Hepatocyte (in vitro differentiated cells): Measurements from ENCODE around the gene LYZ. TPM values are rescaled to one million over a fixed set of nuclear protein-coding genes. Genes with fewer than 3 reads are reported as not detected.

Source experiments
- DNase-seq: peaks from one replicate; pipeline ENCODE4 v3.0.0-alpha.2; 2016; ENCODE audit warnings: low spot score
- H2AFZ ChIP-seq: fragments of 200-600 bp; sonication (generic); 2 replicates; pipeline ENCODE4 v1.6.0; 2016; ENCODE audit warnings: antibody characterized with exemption, mild to moderate bottlenecking
- H3K27ac ChIP-seq: fragments of 200-600 bp; sonication (generic); 2 replicates; pipeline ENCODE4 v1.5.1; 2016; ENCODE audit warnings: mild to moderate bottlenecking
- H3K27me3 ChIP-seq: fragments of 200-600 bp; sonication (generic); 2 replicates; pipeline ENCODE4 v1.6.1; 2016
- H3K36me3 ChIP-seq: fragments of 200-600 bp; sonication (generic); replicated peaks from 2 replicates; pipeline ENCODE4 v1.5.1; 2016; ENCODE audit warnings: low read depth; ENCODE audit not compliant: insufficient read depth
- H3K4me1 ChIP-seq: fragments of 200-600 bp; sonication (generic); 2 replicates; pipeline ENCODE4 v1.5.1; 2016; ENCODE audit warnings: mild to moderate bottlenecking, moderate library complexity; ENCODE audit not compliant: insufficient read depth
- H3K4me2 ChIP-seq: fragments of 200-600 bp; sonication (generic); 2 replicates; pipeline ENCODE4 v1.6.0; 2016
- H3K4me3 ChIP-seq: fragments of 200-600 bp; sonication (generic); 2 replicates; pipeline ENCODE4 v1.5.1; 2016; ENCODE audit warnings: mild to moderate bottlenecking
- H3K79me2 ChIP-seq: fragments of 200-600 bp; sonication (generic); 2 replicates; pipeline ENCODE4 v1.6.0; 2017; ENCODE audit warnings: mild to moderate bottlenecking
- H3K9me2 ChIP-seq: fragments of 200-600 bp; sonication (generic); replicated peaks from 2 replicates; pipeline ENCODE4 v1.6.0; 2017; ENCODE audit warnings: mild to moderate bottlenecking; ENCODE audit not compliant: insufficient read depth
- H3K9me3 ChIP-seq: fragments of 200-600 bp; sonication (generic); 2 replicates; pipeline ENCODE4 v1.5.1; 2016; ENCODE audit warnings: low read depth, mild to moderate bottlenecking
- H4K20me1 ChIP-seq: fragments of 200-600 bp; sonication (generic); 2 replicates; pipeline ENCODE4 v1.6.0; 2016; ENCODE audit warnings: mild to moderate bottlenecking; ENCODE audit not compliant: insufficient read depth, poor library complexity, severe bottlenecking
- EZH2 ChIP-seq: fragments of 200-600 bp; sonication (generic); IDR thresholded peaks from 2 replicates; pipeline ENCODE4 v1.6.1; 2016; ENCODE audit warnings: antibody characterized with exemption, mild to moderate bottlenecking, borderline replicate concordance
- EZH2phosphoT487 ChIP-seq: fragments of 200-600 bp; sonication (generic); IDR thresholded peaks from one replicate; pipeline ENCODE4 v1.6.1; 2018; ENCODE audit warnings: antibody characterized with exemption, mild to moderate bottlenecking, low read depth, moderate library complexity; ENCODE audit not compliant: unreplicated experiment, severe bottlenecking
- WGBS: methylation state at CpG from one replicate; pipeline ENCODE4 v1.1.6; 2016; ENCODE audit warnings: low lambda C conversion rate; ENCODE audit errors: missing lambda C conversion rate; 5-methylcytosine and 5-hydroxymethylcytosine counted together
- polyA plus RNA-seq: library from polyadenylated mRNA; unstranded; fragments of >200 nt; fragmentation: Nextera tagmentation; extraction: Ambion mirVana; gene quantifications from 2 replicates; pipeline ENCODE4 v1.2.1, GENCODE V29; 2016
- total RNA-seq: library from RNA; depleted of rRNA; stranded (reverse); fragments of >200 nt; gene quantifications from 2 replicates; pipeline ENCODE4 v1.2.3, GENCODE V29; 2014
- TF ChIP-seq, protein P1 (sequence below): fragments of 200-600 bp; sonication (generic); IDR thresholded peaks from 2 replicates; pipeline ENCODE4 v1.5.1; 2016; ENCODE audit warnings: antibody characterized with exemption, mild to moderate bottlenecking; ENCODE audit not compliant: poor library complexity

The LYZ gene
- total and polyA plus RNA-seq, 2 experiments from 2014 or later = 170 to 282 TPM

DNA sequence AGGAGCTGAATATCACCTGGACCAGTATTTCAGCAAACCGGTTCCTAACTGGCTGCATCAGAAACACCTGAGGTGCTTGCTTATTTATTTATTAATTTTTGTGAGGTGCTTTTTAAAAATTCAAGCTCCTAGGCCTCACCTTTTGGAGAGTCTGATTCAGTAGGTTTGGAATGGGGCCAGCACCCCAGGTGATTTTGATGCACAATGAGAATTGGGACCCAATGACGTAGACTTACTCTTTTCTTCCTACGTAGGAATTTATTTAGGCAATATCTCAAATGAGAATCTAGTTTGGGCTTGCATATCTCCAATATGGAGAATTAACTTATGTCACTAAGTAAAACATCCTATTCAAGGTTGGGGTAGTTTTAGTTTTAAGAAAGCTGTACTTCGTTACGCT, 18.6 kb downstream of the LYZ start:
- Histone ChIP-seq H3K9me3 (no peaks in the 10 kb centered on the region), H3K9me2 (no peaks in the 10 kb centered on the region), H2AFZ (no peak overlapping the region), H3K79me2 (peaks cover 30% of the 10 kb centered on the region), H3K27me3 (no peaks in the 10 kb centered on the region), H3K4me2 (no peak overlapping the region), H4K20me1 (no peaks in the 10 kb centered on the region), H3K4me1 (no peaks in the 10 kb centered on the region), H3K4me3 (no peak overlapping the region), H3K36me3 (no peaks in the 10 kb centered on the region), H3K27ac (no peak overlapping the region)
- no peak for DNase-seq
- WGBS = 91% methylated on average over 5 of the region's 5 CpGs
- TF ChIP-seq, protein P1, sequence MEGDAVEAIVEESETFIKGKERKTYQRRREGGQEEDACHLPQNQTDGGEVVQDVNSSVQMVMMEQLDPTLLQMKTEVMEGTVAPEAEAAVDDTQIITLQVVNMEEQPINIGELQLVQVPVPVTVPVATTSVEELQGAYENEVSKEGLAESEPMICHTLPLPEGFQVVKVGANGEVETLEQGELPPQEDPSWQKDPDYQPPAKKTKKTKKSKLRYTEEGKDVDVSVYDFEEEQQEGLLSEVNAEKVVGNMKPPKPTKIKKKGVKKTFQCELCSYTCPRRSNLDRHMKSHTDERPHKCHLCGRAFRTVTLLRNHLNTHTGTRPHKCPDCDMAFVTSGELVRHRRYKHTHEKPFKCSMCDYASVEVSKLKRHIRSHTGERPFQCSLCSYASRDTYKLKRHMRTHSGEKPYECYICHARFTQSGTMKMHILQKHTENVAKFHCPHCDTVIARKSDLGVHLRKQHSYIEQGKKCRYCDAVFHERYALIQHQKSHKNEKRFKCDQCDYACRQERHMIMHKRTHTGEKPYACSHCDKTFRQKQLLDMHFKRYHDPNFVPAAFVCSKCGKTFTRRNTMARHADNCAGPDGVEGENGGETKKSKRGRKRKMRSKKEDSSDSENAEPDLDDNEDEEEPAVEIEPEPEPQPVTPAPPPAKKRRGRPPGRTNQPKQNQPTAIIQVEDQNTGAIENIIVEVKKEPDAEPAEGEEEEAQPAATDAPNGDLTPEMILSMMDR = no peak
- TF ChIP-seq EZH2phosphoT487 (no peak), EZH2 (no peak)

- TF ChIP-seq, protein P1 = no peak
- TF ChIP-seq EZH2phosphoT487 (no peak), EZH2 (no peak)
- H4K20me1 ChIP-seq = no peaks in the 10 kb centered on the region
- DNase-seq = no peak
- no peaks in the 10 kb centered on the region for H3K9me3 ChIP-seq
- H3K4me2 ChIP-seq = no peak overlapping the region
- H2AFZ ChIP-seq = no peak overlapping the region
- H3K27me3 ChIP-seq = no peaks in the 10 kb centered on the region
- H3K4me1 ChIP-seq = no peaks in the 10 kb centered on the region
- H3K4me3 ChIP-seq = no peak overlapping the region
- peaks cover 21% of the 10 kb centered on the region for H3K79me2 ChIP-seq
- H3K27ac ChIP-seq = no peak overlapping the region
- H3K36me3 ChIP-seq = no peaks in the 10 kb centered on the region
- WGBS = 81% methylated on average over 1 of the region's 1 CpG
- H3K9me2 ChIP-seq = no peaks in the 10 kb centered on the region
Measured at GRCh38 chr12:69368171-69368570, 20.0 kb downstream of the LYZ start.

DNA sequence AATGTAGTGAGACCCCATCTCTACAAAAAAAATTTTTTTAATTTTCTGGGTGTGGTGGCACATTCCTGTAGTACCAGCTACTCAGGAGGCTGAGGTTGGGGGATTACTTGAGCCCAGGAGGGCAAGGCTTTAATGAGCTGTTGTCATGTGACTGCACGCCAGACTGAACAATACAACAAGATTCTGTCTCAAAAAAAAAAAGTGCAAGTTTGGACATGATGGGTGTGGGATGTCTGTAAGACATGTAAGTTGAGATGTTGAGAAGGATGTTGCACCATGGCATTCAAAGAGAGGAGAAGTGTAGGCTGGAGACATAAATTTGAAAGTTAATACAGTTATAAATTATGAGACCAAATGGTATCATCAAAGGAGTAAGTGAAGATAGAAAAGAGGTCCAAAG, 34.9 kb downstream of the LYZ start:
- Histone ChIP-seq H3K4me1 (no peaks in the 10 kb centered on the region), H3K9me3 (no peaks in the 10 kb centered on the region), H3K79me2 (peaks cover 3% of the 10 kb centered on the region), H3K27me3 (no peaks in the 10 kb centered on the region), H3K27ac (no peak overlapping the region), H3K4me3 (no peak overlapping the region), H4K20me1 (no peaks in the 10 kb centered on the region), H3K9me2 (no peaks in the 10 kb centered on the region), H3K36me3 (no peaks in the 10 kb centered on the region), H3K4me2 (no peak overlapping the region), H2AFZ (no peak overlapping the region)
- 88% methylated on average over 1 of the region's 1 CpG for WGBS
- DNase-seq = no peak
- TF ChIP-seq, protein P1 = no peak
- TF ChIP-seq EZH2 (no peak), EZH2phosphoT487 (no peak)

DNA sequence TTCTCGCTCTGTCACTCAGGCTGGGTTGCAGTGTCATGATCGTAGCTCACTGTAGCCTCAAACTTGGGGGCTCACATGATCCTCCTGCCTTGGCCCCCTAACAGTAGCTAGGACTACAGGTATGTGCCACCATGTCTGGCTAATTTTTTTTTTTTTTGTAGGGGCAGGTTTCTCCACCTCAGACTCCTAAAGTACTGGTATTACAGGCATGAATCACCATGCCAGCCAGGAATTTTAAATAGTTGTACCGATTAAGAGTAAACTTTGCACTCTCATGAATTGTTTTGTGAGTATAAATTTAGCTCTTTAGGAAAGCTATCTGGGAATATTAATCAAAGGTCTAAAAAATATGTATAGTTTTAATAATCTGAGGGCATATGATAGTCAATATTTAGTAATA, 36.9 kb downstream of the LYZ start:
- no peak for TF ChIP-seq EZH2phosphoT487
- TF ChIP-seq EZH2 = no peak
- TF ChIP-seq, protein P1 = no peak
- Histone ChIP-seq H3K4me2 (no peak overlapping the region), H3K27me3 (no peaks in the 10 kb centered on the region)

More for the DNA sequence above, 36.9 kb downstream of the LYZ start:
- Histone ChIP-seq H4K20me1 (no peaks in the 10 kb centered on the region), H3K4me3 (no peak overlapping the region), H3K36me3 (no peaks in the 10 kb centered on the region), H3K27ac (no peak overlapping the region), H3K9me3 (no peaks in the 10 kb centered on the region), H3K9me2 (no peaks in the 10 kb centered on the region), H3K4me1 (no peaks in the 10 kb centered on the region), H2AFZ (no peak overlapping the region), H3K79me2 (no peaks in the 10 kb centered on the region)
- no peak for DNase-seq
- WGBS = 80% methylated on average over 3 of the region's 3 CpGs
